HepG2 (cell line): Measurements from ENCODE around the gene FNDC8. TPM values are rescaled to one million over a fixed set of nuclear protein-coding genes. Genes with fewer than 3 reads are reported as not detected.

Experiments
- ATAC-seq: fragments of 200-7000 bp; cut with Tn5 transposase; 3 replicates; pipeline ENCODE4 v1.9.1; 2020; ENCODE audit warnings: mild to moderate bottlenecking, moderate library complexity
- Bru-seq: library from RNA; stranded (reverse); fragments of 400-500 nt; gene quantifications from one replicate; lab custom pipeline; 2021; lab: Mats Ljungman, UMichigan
- BruChase-seq, 2 experiments: library from RNA; stranded (reverse); fragments of 400-500 nt; gene quantifications; one replicate each; lab custom pipeline; 2021; lab: Mats Ljungman, UMichigan
- BruUV-seq: library from RNA; stranded (reverse); fragments of 400-500 nt; replicated peaks from 2 replicates; lab custom pipeline; 2021; lab: Mats Ljungman, UMichigan
- CTCF ChIA-PET: fragments of 300-600 bp; formaldehyde crosslinking; extraction: SDS; loops from one replicate; lab custom pipeline; 2021; ENCODE audit warnings: low total read pairs, inconsistent platforms, low intra/inter-chr PET ratio; lab: Yijun Ruan, JAX
- POLR2A ChIA-PET: fragments of 350-600 bp; sonication (Branson Sonifier 250); formaldehyde crosslinking; loops from one replicate; lab custom pipeline; 2020; ENCODE audit warnings: antibody characterized with exemption, inconsistent platforms; lab: Yijun Ruan, JAX
- DNase-seq: peaks from one replicate; pipeline ENCODE4 v3.0.0-alpha.2; 2015; ENCODE audit warnings: low spot score
- FAIRE-seq: peaks from 3 replicates; lab custom pipeline; 2011; peaks lifted over from hg19 to GRCh38; lab: Jason Lieb, UNC
- H2AFZ ChIP-seq: one replicate; pipeline ENCODE4 v1.6.1; 2011; ENCODE audit warnings: low read length, inconsistent platforms
- H3K27ac ChIP-seq: fragments of 300-600 bp; 3 replicates; pipeline ENCODE4 v1.8.0; 2011; ENCODE audit warnings: mixed run types, mild to moderate bottlenecking, mixed read lengths, low read length, inconsistent platforms; ENCODE audit not compliant: insufficient read depth; ENCODE audit errors: extremely low read length
- H3K27me3 ChIP-seq, 2 experiments: fragments of 200-600 bp in 1 of 2; 2 replicates in 1 of 2; 3 replicates in 1 of 2; pipeline versions ENCODE4 v1.6.0 to v1.8.0; 2011; ENCODE audit warnings: low read length in 2 of 2, mild to moderate bottlenecking in 2 of 2, moderate library complexity in 2 of 2, inconsistent platforms in 1 of 2; ENCODE audit not compliant: insufficient read depth in 2 of 2, control insufficient read depth in 1 of 2
- H3K36me3 ChIP-seq, 2 experiments: fragments of 200-600 bp in 1 of 2; replicated peaks in 1 of 2; 2 replicates in 1 of 2; 3 replicates in 1 of 2; pipeline versions ENCODE4 v1.5.1 to v1.8.0; 2011; ENCODE audit warnings: low read length in 2 of 2, inconsistent platforms in 1 of 2; ENCODE audit not compliant: insufficient read depth in 2 of 2, control insufficient read depth in 1 of 2
- H3K4me1 ChIP-seq: 2 replicates; pipeline ENCODE4 v1.5.1; 2012; ENCODE audit warnings: low read length, inconsistent platforms; ENCODE audit not compliant: insufficient read depth
- H3K4me2 ChIP-seq: 2 replicates; pipeline ENCODE4 v1.6.0; 2011; ENCODE audit warnings: low read depth, low read length, inconsistent platforms
- H3K4me3 ChIP-seq, 3 experiments: fragments of 200-600 bp in 1 of 3; sonication (generic), shearing (Covaris generic) in 1 of 3; replicated peaks in 1 of 3; 2 replicates each; pipeline ENCODE4 v1.5.1; 2011 to 2016; ENCODE audit warnings: low read length in 3 of 3, inconsistent platforms in 2 of 3, low read depth in 2 of 3, mild to moderate bottlenecking in 2 of 3, control low read depth in 1 of 3, mixed read lengths in 1 of 3; ENCODE audit not compliant: insufficient read depth in 1 of 3
- H3K79me2 ChIP-seq: one replicate; pipeline ENCODE4 v1.6.1; 2011; ENCODE audit warnings: low read length, inconsistent platforms; ENCODE audit not compliant: insufficient read depth
- H3K9ac ChIP-seq: 2 replicates; pipeline ENCODE4 v1.6.0; 2011; ENCODE audit warnings: mild to moderate bottlenecking, low read depth, low read length, inconsistent platforms; ENCODE audit not compliant: insufficient read depth
- H3K9me3 ChIP-seq: 2 replicates; pipeline ENCODE4 v1.5.1; 2012; ENCODE audit warnings: mild to moderate bottlenecking, low read length
- H4K20me1 ChIP-seq: 2 replicates; pipeline ENCODE4 v1.6.0; 2011; ENCODE audit warnings: inconsistent platforms, mild to moderate bottlenecking, low read length, moderate library complexity; ENCODE audit not compliant: insufficient read depth
- CC2D1A ChIP-seq: sonication (generic); formaldehyde crosslinking; IDR thresholded peaks from 2 replicates; pipeline ENCODE4 v1.8.1; 2023; ENCODE audit warnings: mild to moderate bottlenecking, missing genetic modification reagents
- SMARCE1 ChIP-seq: fragments of 450-650 bp; IDR thresholded peaks from 2 replicates; pipeline ENCODE4 v1.6.1; 2017; ENCODE audit warnings: borderline replicate concordance
- ZEB1 ChIP-seq: IDR thresholded peaks from 2 replicates; pipeline ENCODE4 v1.6.1; 2012; ENCODE audit warnings: mild to moderate bottlenecking, low read depth, inconsistent platforms; ENCODE audit not compliant: insufficient replicate concordance
- ZNF136 ChIP-seq: sonication (generic); formaldehyde crosslinking; IDR thresholded peaks from 2 replicates; pipeline ENCODE4 v1.8.1; 2022; ENCODE audit warnings: low read depth, mild to moderate bottlenecking, moderate library complexity, missing genetic modification reagents
- ZNF263 ChIP-seq: sonication (generic); formaldehyde crosslinking; IDR thresholded peaks from 2 replicates; pipeline ENCODE4 v1.4.0; 2020; ENCODE audit warnings: missing genetic modification reagents
- ZNF383 ChIP-seq: sonication (generic); formaldehyde crosslinking; IDR thresholded peaks from 2 replicates; pipeline ENCODE4 v1.4.0; 2020; ENCODE audit warnings: missing genetic modification reagents, mild to moderate bottlenecking, borderline replicate concordance
- WGBS: methylation state at CpG from one replicate; pipeline ENCODE4 v1.1.6; 2017; ENCODE audit warnings: low lambda C conversion rate; 5-methylcytosine and 5-hydroxymethylcytosine counted together
- in situ Hi-C: cut with HindIII; loops from 2 replicates; pipeline ENCODE4 v1.10.0; 2017; ENCODE audit warnings: low pct_unique_long_range_greater_than_20kb; ENCODE audit not compliant: extremely low pct_ligation_motif_present
- intact Hi-C: fragments of 100-400 bp; cut with micrococcal nuclease; formaldehyde crosslinking; loops from one replicate; pipeline ENCODE4 v1.10.0; 2022; ENCODE audit not compliant: unreplicated experiment
- long read RNA-seq, 2 experiments: library from RNA in 1 of 2; library from polyadenylated mRNA in 1 of 2; stranded (forward) in 1 of 2; unstranded in 1 of 2; transcript quantifications; one replicate each; pipeline ENCODE4 v2.0.0, GENCODE V29; 2019 to 2022
- polyA minus RNA-seq, 3 experiments: library from RNA; depleted of rRNA, polyadenylated mRNA; stranded (reverse); fragments of >200 nt; gene quantifications; 2 replicates each; pipeline ENCODE4 v1.2.3, GENCODE V29; 2011; ENCODE audit warnings: low replicate concordance in 1 of 3
- polyA plus RNA-seq, 8 experiments: library from polyadenylated mRNA; depleted of rRNA in 3 of 8; stranded (reverse) in 7 of 8; unstranded in 1 of 8; fragments of >200 nt; fragmentation: Illumina TruSeq in 4 of 8; extraction: Trizol in 4 of 8; gene quantifications; 2 replicates each; pipeline versions ENCODE4 v1.2.1 to v1.2.3, GENCODE V29; 2011 to 2016; ENCODE audit warnings: low read depth in 4 of 8, missing spikeins in 1 of 8, mixed read lengths in 1 of 8; ENCODE audit not compliant: insufficient read depth in 1 of 8
- total RNA-seq, 5 experiments: library from RNA; depleted of rRNA; stranded (reverse); fragments of >200 nt; fragmentation: Illumina TruSeq; extraction: Trizol; gene quantifications; 2 replicates each; pipeline ENCODE4 v1.2.3, GENCODE V29; 2016; ENCODE audit warnings: low read depth in 1 of 5

The FNDC8 gene
- total RNA-seq (2016; rRNA removed; fragmentation: Illumina TruSeq; extraction: Trizol) (not detected in 2 replicates), polyA plus RNA-seq (2011; rRNA removed) (not detected in 2 replicates), polyA minus RNA-seq (2011; rRNA and poly(A)+ RNA removed; ENCODE audit: low replicate concordance) (not detected in 2 replicates), Bru-seq, nascent RNA (percentile 9 among the genes with signal in this experiment), BruChase-seq, experiment 1, labeled RNA remaining after a 6-hour chase (not detected), BruChase-seq, experiment 2, labeled RNA remaining after a 2-hour chase (not detected)
- total RNA-seq (2016; cell fraction: cytosol; rRNA removed; fragmentation: Illumina TruSeq; extraction: Trizol; ENCODE audit: low read depth): not detected in 2 replicates
- not detected in 2 replicates for total RNA-seq (2016; cell fraction: insoluble cytoplasmic fraction; rRNA removed; fragmentation: Illumina TruSeq; extraction: Trizol)
- not detected in 2 replicates for total RNA-seq (2016; cell fraction: membrane; rRNA removed; fragmentation: Illumina TruSeq; extraction: Trizol)
- not detected in 2 replicates for total RNA-seq (2016; cell fraction: nucleus; rRNA removed; fragmentation: Illumina TruSeq; extraction: Trizol)
- not detected in 2 replicates for polyA plus RNA-seq (2011; cell fraction: cytosol; rRNA removed)
- not detected in 2 replicates for polyA plus RNA-seq (2011; cell fraction: nucleus; rRNA removed)
- not detected in 2 replicates for polyA plus RNA-seq (2012)
- not detected in 2 replicates for polyA plus RNA-seq (2016; cell fraction: cytosol; fragmentation: Illumina TruSeq; extraction: Trizol; ENCODE audit: low read depth)
- polyA plus RNA-seq (2016; cell fraction: insoluble cytoplasmic fraction; fragmentation: Illumina TruSeq; extraction: Trizol; ENCODE audit: low read depth): not detected in 2 replicates
- not detected in 2 replicates for polyA plus RNA-seq (2016; cell fraction: membrane; fragmentation: Illumina TruSeq; extraction: Trizol; ENCODE audit: low read depth)
- not detected in 2 replicates for polyA plus RNA-seq (2016; cell fraction: nucleus; fragmentation: Illumina TruSeq; extraction: Trizol; ENCODE audit: insufficient read depth, low read depth)
- not detected in 2 replicates for polyA minus RNA-seq (2011; cell fraction: cytosol; rRNA and poly(A)+ RNA removed)
- not detected in 2 replicates for polyA minus RNA-seq (2011; cell fraction: nucleus; rRNA and poly(A)+ RNA removed)
- long read RNA-seq, experiment 1: 0 reads
- long read RNA-seq, experiment 2: 0 reads

- Histone ChIP-seq H3K79me2 (peaks cover 4% of the 10 kb centered on the region), H4K20me1 (no peaks in the 10 kb centered on the region), H3K27me3 (no peaks in the 10 kb centered on the region; a peak in 1 of 5 replicates), H3K27ac (no peak within 1 kb of the TSS), H3K4me3 (no peak within 1 kb of the TSS), H2AFZ (no peak within 1 kb of the TSS), H3K36me3 (no peaks in the 10 kb centered on the region), H3K9ac (no peak within 1 kb of the TSS), H3K4me1 (peaks cover 29% of the 10 kb centered on the region), H3K9me3 (no peaks in the 10 kb centered on the region), H3K4me2 (no peak within 1 kb of the TSS)
- in situ Hi-C loops: loop anchor here (5.0 to 25.0 kb wide), 3 partner anchors 124 to 697 kb away; partner anchors contain the start of gene TMEM132E
- no peak for DNase-seq
- FAIRE-seq: no peak
- ATAC-seq: no peak
- intact Hi-C loops: no loop called here
- TF ChIP-seq ZNF263 (no peak), ZNF383 (no peak), CC2D1A (CRISPR knock-in tag) (no peak), ZNF136 (CRISPR knock-in tag) (no peak), SMARCE1 (no peak), ZEB1 (no peak)
- CTCF ChIA-PET: no interaction called here
- WGBS: 92% methylated on average over 1 of the region's 3 CpGs
- BruUV-seq: no TSS peak
- POLR2A ChIA-PET: interaction anchor here (2.9 kb wide), 1 partner anchor 58 kb away, joined by 8 read pairs; the partner anchor contains the start of gene RFFL
These were observed at the start of gene FNDC8 for GRCh38 chr17:35121315-35121714. Gene FNDC8 (plus strand): TSS chr17:35121615. CDS start chr17:35121694, 79 bp downstream.
